B cell (primary cell): Measurements from ENCODE around the gene PTPRM.

ENCODE experiments used
- EZH2 ChIP-seq: IDR thresholded peaks from 2 replicates; pipeline ENCODE4 v1.6.1; 2012; ENCODE audit warnings: borderline replicate concordance, low read depth, mild to moderate bottlenecking, moderate library complexity, low read length; ENCODE audit not compliant: insufficient read depth, poor library complexity, severe bottlenecking
- TF ChIP-seq, protein P1 (sequence below): fragments of 200-600 bp; IDR thresholded peaks from one replicate; pipeline ENCODE4 v1.8.0; 2022; ENCODE audit warnings: antibody characterized with exemption, mild to moderate bottlenecking

DNA sequence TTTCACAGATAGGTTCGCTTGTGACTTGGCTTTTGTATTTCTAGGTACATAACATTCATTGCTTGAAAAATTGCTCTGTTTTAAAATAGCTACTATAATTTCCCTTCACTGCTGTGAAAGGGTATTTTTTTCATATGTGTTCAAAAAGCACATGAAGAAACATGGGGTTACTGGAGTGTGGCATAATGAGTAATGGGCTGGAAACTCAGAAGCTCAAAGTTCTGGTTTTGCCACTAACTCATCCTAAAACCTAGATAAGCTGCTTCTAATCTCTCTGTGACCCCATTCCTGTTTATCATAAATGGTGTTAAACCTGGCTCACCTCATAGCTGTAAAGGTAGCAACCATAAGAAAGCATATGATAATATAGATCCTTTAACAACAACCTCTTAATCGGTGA is 319.3 kb downstream of the PTPRM start:
- TF ChIP-seq, protein P1, sequence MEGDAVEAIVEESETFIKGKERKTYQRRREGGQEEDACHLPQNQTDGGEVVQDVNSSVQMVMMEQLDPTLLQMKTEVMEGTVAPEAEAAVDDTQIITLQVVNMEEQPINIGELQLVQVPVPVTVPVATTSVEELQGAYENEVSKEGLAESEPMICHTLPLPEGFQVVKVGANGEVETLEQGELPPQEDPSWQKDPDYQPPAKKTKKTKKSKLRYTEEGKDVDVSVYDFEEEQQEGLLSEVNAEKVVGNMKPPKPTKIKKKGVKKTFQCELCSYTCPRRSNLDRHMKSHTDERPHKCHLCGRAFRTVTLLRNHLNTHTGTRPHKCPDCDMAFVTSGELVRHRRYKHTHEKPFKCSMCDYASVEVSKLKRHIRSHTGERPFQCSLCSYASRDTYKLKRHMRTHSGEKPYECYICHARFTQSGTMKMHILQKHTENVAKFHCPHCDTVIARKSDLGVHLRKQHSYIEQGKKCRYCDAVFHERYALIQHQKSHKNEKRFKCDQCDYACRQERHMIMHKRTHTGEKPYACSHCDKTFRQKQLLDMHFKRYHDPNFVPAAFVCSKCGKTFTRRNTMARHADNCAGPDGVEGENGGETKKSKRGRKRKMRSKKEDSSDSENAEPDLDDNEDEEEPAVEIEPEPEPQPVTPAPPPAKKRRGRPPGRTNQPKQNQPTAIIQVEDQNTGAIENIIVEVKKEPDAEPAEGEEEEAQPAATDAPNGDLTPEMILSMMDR, result no peak
- TF ChIP-seq EZH2, result no peak
